Prostate gland (tissue), 2 donors: ENCODE results near the gene ATP13A4.

Experiments
- POLR2A ChIP-seq: fragments of 450-650 bp; IDR thresholded peaks from one replicate; pipeline ENCODE4 v1.6.1; 2016; ENCODE audit warnings: antibody characterized with exemption, mild to moderate bottlenecking
- POLR2AphosphoS5 ChIP-seq: sonication (generic); formaldehyde crosslinking; IDR thresholded peaks from one replicate; pipeline ENCODE4 v1.6.1; 2017; ENCODE audit warnings: antibody characterized with exemption
- TF ChIP-seq, protein P1 (sequence below), 4 experiments: fragments of 200-600 bp in 2 of 4; fragments of 450-650 bp in 2 of 4; sonication (generic) in 2 of 4; IDR thresholded peaks; 1 replicate in 3 of 4; 2 replicates in 1 of 4; pipeline ENCODE4 v1.5.1; 2016 to 2019; ENCODE audit warnings: antibody characterized with exemption in 4 of 4, mild to moderate bottlenecking in 2 of 4, moderate library complexity in 2 of 4

DNA sequence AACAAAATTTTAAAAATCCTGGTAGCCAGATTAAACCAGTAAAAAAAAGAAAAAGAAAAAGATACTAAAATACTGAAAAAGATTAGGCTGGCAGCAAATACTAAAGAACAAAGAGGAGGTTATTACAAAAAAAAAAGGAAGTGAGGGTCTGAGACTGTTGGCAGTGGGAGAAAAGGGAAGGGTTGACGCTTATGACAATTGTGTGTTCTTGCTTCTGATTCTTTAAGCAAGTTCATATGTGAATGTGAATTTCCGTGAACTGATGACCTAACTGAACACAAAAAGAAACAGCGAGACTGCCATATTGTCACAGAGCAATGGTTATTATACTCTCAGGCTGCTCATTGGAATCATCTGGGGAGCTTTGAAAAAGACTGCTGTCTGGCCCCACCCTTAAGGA is 56.5 kb downstream of the ATP13A4 start:
- TF ChIP-seq, protein P1, sequence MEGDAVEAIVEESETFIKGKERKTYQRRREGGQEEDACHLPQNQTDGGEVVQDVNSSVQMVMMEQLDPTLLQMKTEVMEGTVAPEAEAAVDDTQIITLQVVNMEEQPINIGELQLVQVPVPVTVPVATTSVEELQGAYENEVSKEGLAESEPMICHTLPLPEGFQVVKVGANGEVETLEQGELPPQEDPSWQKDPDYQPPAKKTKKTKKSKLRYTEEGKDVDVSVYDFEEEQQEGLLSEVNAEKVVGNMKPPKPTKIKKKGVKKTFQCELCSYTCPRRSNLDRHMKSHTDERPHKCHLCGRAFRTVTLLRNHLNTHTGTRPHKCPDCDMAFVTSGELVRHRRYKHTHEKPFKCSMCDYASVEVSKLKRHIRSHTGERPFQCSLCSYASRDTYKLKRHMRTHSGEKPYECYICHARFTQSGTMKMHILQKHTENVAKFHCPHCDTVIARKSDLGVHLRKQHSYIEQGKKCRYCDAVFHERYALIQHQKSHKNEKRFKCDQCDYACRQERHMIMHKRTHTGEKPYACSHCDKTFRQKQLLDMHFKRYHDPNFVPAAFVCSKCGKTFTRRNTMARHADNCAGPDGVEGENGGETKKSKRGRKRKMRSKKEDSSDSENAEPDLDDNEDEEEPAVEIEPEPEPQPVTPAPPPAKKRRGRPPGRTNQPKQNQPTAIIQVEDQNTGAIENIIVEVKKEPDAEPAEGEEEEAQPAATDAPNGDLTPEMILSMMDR (IDR thresholded peaks at IDR 0.05), result no peak
- TF ChIP-seq POLR2AphosphoS5 (no peak), POLR2A (no peak)
